SHP77 treated with DMSO at 0.1 percent for 48 hours (cell line): Measurements from ENCODE around the gene IL1F10.

Experiments
- DNase-seq: peaks from one replicate; lab custom pipeline; 2025; lab: John Stamatoyannopoulos, UW

The IL1F10 gene

DNA sequence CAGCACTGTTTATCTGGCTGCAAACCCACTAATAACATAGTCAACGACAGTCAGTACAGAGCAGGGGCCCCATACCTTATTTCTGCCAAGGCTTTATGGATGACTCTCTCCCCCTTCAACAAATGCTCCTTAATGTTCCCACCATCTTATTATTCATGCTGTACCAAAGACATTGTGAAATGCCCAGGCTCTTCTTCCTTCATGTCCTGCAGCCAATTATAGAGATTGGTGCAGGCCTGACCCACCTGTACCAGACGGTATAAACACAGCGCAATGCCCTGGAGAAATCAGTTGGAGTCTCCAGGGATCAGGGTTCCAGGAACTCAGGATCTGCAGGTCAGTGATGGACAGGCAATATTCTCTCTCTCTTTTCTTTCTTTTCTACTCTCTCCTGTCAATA, at the start of gene IL1F10:
Gene IL1F10, plus strand, starts transcription at position 290 of the 400 bp plus-strand sequence. CDS start 4,769 bp downstream, outside the sequence.
- DNase-seq: no peak

- no peak for DNase-seq
These were observed 49.3 kb upstream of the IL1F10 start for GRCh38 chr2:113018509-113018908.

GRCh38 chr2:113021312-113021711, 46.5 kb upstream of the IL1F10 start:
- DNase-seq: no peak

GRCh38 chr2:113024764-113025163, 43.0 kb upstream of the IL1F10 start:
- no peak for DNase-seq

DNA sequence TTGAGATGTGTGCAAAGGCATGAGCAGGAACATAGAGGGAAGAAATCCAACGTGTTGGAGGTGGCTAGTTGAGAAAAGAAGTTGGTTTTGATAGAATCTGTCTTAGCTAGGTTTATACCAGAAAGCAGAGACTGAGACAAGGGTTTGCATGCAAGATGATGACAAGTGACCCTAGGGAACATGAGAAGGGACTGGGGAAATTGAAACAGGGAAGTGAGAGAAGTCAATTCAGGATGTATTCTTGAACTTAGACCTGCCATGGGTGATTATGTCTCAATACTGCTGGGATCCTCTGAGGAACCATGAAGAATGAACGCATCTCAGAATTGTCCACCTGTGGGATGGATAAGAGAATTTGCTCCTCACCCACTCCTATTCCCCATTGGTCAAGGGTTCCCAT, 42.0 kb upstream of the IL1F10 start:
- DNase-seq: no peak

GRCh38 chr2:113027691-113028090, 40.1 kb upstream of the IL1F10 start:
- no peak for DNase-seq

DNA sequence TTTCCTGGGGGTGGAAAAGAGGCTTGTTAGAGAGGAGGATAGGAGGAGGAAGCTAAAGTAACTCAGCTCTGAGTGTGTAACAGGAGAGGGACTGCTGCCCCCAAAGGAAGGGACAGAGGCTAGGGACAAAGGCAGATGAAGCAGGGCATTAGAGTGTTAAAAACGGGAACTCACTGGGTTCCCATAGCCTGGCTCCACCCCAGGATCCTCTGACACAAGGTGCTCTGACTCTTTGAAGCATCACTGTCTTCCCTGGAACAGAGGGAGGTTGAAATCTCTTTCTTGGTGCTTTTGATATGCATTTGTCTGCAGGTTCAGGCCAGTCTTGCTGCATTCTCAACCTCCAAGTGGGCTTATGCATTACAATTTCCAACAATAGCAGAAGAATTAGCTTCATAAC, 39.7 kb upstream of the IL1F10 start:
- DNase-seq: no peak

- no peak for DNase-seq
These were observed 35.0 kb upstream of the IL1F10 start for GRCh38 chr2:113032737-113033136.

DNA sequence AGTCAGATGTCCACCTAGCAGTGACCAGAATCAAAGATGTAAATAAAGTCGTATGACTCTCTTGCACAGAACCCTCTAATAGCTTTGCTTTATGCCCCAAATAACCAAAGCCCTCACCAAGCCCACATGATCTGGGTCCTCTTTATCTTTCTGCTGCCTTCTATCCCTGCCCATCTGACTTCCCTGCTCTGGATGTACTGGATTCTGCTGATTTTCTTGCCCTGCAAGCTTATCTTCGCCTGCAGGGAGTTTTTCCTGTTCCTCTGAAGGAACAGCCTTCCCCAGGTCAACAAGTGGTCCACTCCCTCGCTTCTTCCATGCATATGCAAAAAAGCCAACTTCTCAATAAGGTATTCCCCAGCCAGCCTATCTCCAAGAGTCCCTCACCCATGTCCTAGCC, 33.8 kb upstream of the IL1F10 start:
- DNase-seq: no peak

DNA sequence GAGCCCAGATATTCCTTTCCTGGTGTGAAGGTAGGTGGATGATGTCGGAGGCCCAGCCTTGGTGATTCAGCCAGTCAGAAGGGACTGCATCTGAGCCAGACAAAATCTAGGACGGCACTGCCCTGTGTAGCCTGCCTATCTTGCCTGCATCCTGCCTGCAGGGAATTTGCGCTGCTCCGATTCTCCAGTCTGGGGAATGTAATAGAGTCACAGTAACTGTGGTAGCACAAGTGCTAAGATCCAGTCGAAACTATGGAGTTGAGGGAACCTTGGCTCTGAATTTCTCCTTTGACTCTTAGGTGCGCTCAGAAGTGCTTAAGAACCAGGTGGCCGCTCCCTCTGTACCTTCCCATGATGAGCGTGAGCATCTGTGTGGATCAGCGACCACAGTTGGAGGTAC, 31.0 kb upstream of the IL1F10 start:
- no peak for DNase-seq

- no peak for DNase-seq
These were observed 29.5 kb upstream of the IL1F10 start for GRCh38 chr2:113038291-113038690.

DNA sequence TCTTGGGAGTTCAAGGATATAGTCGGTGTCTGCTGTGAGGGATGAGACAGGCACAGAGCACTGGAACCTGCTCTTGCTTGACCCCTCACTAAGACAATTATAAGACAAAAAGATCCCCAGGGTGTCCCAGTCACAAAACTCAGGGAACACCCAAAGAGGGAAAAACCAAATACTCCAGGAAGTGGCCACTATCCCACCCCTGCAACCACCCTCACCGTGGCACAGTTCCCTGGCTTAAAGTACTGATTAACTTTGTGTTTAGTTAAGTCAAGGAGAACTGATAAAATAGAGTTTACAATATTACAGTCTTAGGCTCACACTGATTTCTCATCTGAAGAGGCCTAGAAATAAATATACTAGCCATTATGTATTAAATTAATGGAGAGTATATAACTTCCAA, 28.6 kb upstream of the IL1F10 start:
- no peak for DNase-seq

- no peak for DNase-seq
These were observed 28.1 kb upstream of the IL1F10 start for GRCh38 chr2:113039719-113040118.

DNA sequence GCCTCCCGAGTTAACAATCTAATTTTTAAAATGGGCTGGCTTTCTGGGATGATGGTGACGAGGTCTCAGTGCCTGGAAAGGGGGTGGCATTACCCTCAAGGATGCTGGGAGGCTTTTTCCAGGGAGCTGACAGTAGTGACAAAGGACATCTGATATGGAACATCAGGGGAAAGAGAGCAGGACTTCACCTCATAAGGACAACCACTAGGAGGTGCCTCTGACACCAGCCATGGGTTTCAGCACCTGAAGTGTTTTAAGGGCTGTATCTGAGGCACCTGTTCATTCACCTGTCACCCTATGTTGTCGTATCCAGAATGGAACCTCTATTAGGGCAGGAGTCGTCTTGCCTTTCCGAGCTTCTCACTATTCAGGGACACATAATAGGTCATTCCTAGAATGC, 25.9 kb upstream of the IL1F10 start:
- no peak for DNase-seq

DNA sequence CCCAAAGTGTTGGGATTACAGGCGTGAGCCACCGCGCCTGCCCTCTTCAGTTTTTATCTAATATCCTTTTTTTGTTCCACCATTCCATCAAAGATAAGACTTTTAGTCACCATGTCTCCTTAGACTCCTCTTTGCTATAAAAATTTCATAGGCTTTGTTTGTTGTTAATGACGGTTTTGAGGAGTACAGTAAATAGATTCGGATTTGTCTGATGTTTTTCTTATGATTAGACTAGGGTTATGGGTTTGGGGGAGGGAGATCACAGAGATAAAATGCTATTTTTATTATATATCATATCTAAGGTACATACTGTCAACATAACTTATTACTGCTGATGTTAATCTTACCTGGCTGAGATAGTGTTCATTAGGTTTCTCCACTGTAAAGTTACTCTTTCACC, 21.3 kb upstream of the IL1F10 start:
- DNase-seq: no peak

DNA sequence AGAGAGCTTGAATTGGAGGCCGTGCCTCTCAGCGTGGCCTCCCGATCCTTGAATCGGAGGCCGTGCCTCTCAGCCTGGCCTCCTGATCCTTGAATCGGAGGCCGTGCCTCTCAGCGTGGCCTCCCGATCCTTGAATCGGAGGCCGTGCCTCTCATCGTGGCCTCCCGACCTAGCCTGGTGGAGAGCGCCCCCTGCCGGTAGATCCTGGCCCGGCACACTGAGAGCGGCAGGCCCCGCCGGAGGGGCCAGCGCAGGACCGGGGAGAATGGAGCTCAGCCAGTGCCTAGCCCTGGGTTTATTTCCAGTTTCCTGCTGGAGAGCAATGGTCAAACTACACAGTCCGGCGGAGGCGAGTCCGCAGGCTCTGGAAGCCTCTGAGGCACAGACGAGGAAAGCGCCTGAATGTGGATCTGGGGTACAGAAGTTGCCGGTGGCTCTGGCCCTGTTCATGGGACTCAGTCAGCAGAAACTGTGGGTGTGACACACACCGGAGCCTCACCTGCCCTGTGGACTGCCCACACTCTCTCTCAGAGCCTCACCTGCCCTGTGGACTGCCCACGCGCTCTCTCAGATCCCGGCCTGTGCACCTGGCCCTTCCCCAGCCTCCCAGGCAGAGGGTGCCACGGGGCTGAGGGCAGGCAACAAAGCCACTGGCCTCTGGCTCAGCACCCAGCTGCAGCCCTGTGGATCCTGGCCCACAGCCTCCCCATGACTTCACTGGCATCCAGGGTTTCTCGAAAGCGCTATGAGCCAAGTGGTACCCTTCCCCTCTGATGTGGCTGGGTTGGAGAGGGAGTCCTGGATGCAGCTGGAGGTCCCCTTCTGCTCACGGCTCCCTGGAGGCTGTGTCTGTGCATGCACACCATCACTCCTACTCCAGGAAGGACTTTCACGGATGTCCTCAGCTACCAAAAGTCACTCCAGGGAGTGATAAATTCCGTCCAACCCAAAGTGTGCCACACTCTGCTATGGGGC, 16.6 kb upstream of the IL1F10 start:
- no peak for DNase-seq

DNA sequence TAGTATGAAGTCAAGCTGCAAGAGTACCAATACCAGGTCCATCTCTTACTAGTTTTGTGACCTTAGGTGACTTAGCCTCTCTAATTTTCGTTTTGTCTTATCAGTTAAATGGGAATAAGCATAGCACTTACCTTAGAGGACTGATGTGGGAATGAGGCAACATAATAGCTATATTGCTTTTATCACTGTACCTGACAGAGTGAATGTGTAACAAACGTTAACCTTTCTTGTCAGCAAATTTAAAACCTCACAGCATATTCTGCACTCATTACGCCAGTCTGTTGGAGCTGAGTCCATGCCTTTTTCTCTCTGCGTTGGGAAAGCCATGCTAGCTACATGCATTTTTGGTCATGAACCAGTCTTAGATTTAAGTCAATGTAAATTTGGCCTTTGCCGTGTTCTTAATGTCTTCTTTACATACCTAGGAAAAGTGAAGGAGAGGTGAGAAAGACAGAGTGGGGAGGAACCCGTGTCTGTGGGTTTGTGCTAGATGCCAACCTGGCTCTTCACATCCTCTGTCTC, 15.3 kb upstream of the IL1F10 start, which contains the start of gene IL36B:
Gene IL36B, minus strand, starts transcription at position 472 of the 522 bp plus-strand sequence.
- DNase-seq: no peak

- DNase-seq: no peak
These were observed 14.1 kb upstream of the IL1F10 start for GRCh38 chr2:113053666-113054065.

- DNase-seq: no peak
These were observed 13.7 kb upstream of the IL1F10 start for GRCh38 chr2:113054066-113054465.

- no peak for DNase-seq
These were observed 11.2 kb upstream of the IL1F10 start for GRCh38 chr2:113056521-113056920.

- no peak for DNase-seq
These were observed 10.7 kb upstream of the IL1F10 start for GRCh38 chr2:113057117-113057516.

- no peak for DNase-seq
These were observed 9.3 kb upstream of the IL1F10 start for GRCh38 chr2:113058411-113058994.
